ENCODE data around the gene ZNF25. TPM values are rescaled to one million over a fixed set of nuclear protein-coding genes. Genes with fewer than 3 reads are reported as not detected.

The ZNF25 gene
- total RNA-seq, 2 donors from 2014 or later, result 5.7 to 9.5 TPM

Other genes starting within 250 kb of the ZNF25 start
- 10 to 100 TPM in 1 of 2 donors, 1 to 10 TPM in 1; 8.4 to 18.0 TPM for gene ZNF248, start 119.0 kb downstream of the ZNF25 start, total RNA-seq
- gene ZNF33A, start 34.0 kb upstream of the ZNF25 start, total RNA-seq, result 10 to 100 TPM; 26.6 to 33.1 TPM
- gene ZNF37A, start 117.7 kb upstream of the ZNF25 start, total RNA-seq, result 10 to 100 TPM; 27.8 to 53.4 TPM